Progenitor cell of endocrine pancreas (in vitro differentiated cells): ENCODE data around the gene GJD4. TPM values are rescaled to one million over a fixed set of nuclear protein-coding genes. Genes with fewer than 3 reads are reported as not detected.

Experiments
- DNase-seq: peaks from one replicate; pipeline ENCODE4 v3.0.0; 2021; ENCODE audit warnings: low spot score; ENCODE audit not compliant: unreplicated experiment
- H3K27ac Mint-ChIP-seq: 2 replicates; pipeline ENCODE4 v1.8.0; 2021; ENCODE audit warnings: mild to moderate bottlenecking, moderate library complexity, mixed read lengths
- H3K27me3 Mint-ChIP-seq: 2 replicates; pipeline ENCODE4 v1.8.0; 2021; ENCODE audit warnings: mixed read lengths
- H3K36me3 Mint-ChIP-seq: 2 replicates; pipeline ENCODE4 v1.8.0; 2022; ENCODE audit warnings: mixed read lengths; ENCODE audit not compliant: insufficient read depth
- H3K4me1 Mint-ChIP-seq: 2 replicates; pipeline ENCODE4 v1.8.0; 2021; ENCODE audit warnings: low read depth, mixed read lengths
- H3K4me3 Mint-ChIP-seq: 2 replicates; pipeline ENCODE4 v1.8.0; 2021; ENCODE audit warnings: low read depth, mild to moderate bottlenecking, moderate library complexity, mixed read lengths
- H3K9me3 Mint-ChIP-seq: 2 replicates; pipeline ENCODE4 v1.8.0; 2021; ENCODE audit warnings: low read depth, mixed read lengths
- CTCF ChIP-seq: fragments of 200-600 bp; sonication (generic); IDR thresholded peaks from one replicate; pipeline ENCODE4 v1.5.0; 2021; ENCODE audit warnings: antibody characterized with exemption, mild to moderate bottlenecking; ENCODE audit not compliant: unreplicated experiment
- total RNA-seq: library from RNA; stranded (reverse); gene quantifications from 2 replicates; pipeline ENCODE4 v1.2.1, GENCODE V29; 2021

The GJD4 gene
- total RNA-seq, 1 donor from 2014 or later = 0.24 TPM

- peaks cover 9% of the 10 kb centered on the region for H3K9me3 Mint-ChIP-seq
- TF ChIP-seq CTCF = no peak
- no peak overlapping the region for H3K4me3 Mint-ChIP-seq
- no peak overlapping the region for H3K27ac Mint-ChIP-seq
- H3K4me1 Mint-ChIP-seq = no peaks in the 10 kb centered on the region
- no peaks in the 10 kb centered on the region for H3K36me3 Mint-ChIP-seq
- no peak for DNase-seq
- H3K27me3 Mint-ChIP-seq = peaks cover 7% of the 10 kb centered on the region
Measured at GRCh38 chr10:35594115-35595079, 10.7 kb upstream of the GJD4 start.

GRCh38 chr10:35595106-35595505, 10.0 kb upstream of the GJD4 start:
- H3K9me3 Mint-ChIP-seq = peaks cover 9% of the 10 kb centered on the region
- no peak overlapping the region for H3K4me3 Mint-ChIP-seq
- no peak for DNase-seq
- no peaks in the 10 kb centered on the region for H3K4me1 Mint-ChIP-seq
- peaks cover 7% of the 10 kb centered on the region for H3K27me3 Mint-ChIP-seq
- TF ChIP-seq CTCF = no peak
- no peak overlapping the region for H3K27ac Mint-ChIP-seq
- no peaks in the 10 kb centered on the region for H3K36me3 Mint-ChIP-seq

GRCh38 chr10:35598379-35598778, 6.8 kb upstream of the GJD4 start:
- peak; percentile 51 for TF ChIP-seq CTCF
- no peak for DNase-seq
- Mint-ChIP-seq H3K9me3 (no peaks in the 10 kb centered on the region), H3K4me1 (no peaks in the 10 kb centered on the region), H3K4me3 (no peak overlapping the region), H3K27ac (no peak overlapping the region), H3K36me3 (no peaks in the 10 kb centered on the region), H3K27me3 (peaks cover 7% of the 10 kb centered on the region)

GRCh38 chr10:35600193-35600592, 4.9 kb upstream of the GJD4 start:
- DNase-seq = no peak
- peak; percentile 10 for TF ChIP-seq CTCF
- no peaks in the 10 kb centered on the region for H3K36me3 Mint-ChIP-seq
- peak overlapping the region; percentile 8 for H3K27ac Mint-ChIP-seq
- peaks cover 10% of the 10 kb centered on the region for H3K27me3 Mint-ChIP-seq
- no peaks in the 10 kb centered on the region for H3K9me3 Mint-ChIP-seq
- H3K4me3 Mint-ChIP-seq = no peak overlapping the region
- H3K4me1 Mint-ChIP-seq = no peaks in the 10 kb centered on the region

GRCh38 chr10:35606430-35606829, 1.3 kb downstream of the GJD4 start:
- Mint-ChIP-seq H3K9me3 (peaks cover 6% of the 10 kb centered on the region), H3K27me3 (peaks cover 6% of the 10 kb centered on the region), H3K36me3 (peaks cover 2% of the 10 kb centered on the region), H3K27ac (no peak overlapping the region), H3K4me3 (no peak overlapping the region), H3K4me1 (no peaks in the 10 kb centered on the region)
- DNase-seq = no peak
- no peak for TF ChIP-seq CTCF
